Activated gamma-delta T cell treated with anti-CD3 and anti-CD28 coated beads, Interleukin-2, amount 50 U/mL, for 16 hours (primary cell): ENCODE data around the gene YAE1.

Experiments
- DNase-seq: peaks from one replicate; pipeline ENCODE4 v3.0.0-alpha.2; 2020; ENCODE audit warnings: low read depth

The YAE1 gene

DNA sequence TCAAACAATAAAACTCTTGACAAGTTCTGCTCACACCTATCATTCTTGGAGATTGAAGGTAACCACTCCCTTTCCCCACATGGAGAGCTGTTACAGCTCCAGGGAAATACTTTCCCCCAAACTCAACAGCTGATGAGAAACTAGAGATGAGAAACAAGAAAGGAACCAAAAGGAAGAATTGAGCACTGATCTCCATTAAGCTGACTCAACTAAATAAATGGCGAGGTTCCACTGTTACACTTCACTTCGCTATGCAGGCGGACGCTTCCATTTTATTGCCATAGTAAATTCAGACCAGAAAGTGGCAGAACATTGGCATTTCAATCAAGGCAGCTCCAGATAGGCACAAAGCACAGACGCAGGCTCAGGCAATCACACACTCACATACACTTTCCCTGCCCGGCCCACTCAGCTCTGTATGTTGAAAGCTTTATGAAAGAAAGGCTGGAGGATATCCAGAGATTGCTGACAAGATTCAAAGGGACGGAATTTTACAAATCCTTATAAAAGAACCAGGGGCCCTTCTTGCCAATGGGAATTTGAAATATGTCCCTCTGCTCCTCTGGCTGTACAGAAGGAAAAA, 11.5 kb upstream of the YAE1 start:
- no peak for DNase-seq

DNA sequence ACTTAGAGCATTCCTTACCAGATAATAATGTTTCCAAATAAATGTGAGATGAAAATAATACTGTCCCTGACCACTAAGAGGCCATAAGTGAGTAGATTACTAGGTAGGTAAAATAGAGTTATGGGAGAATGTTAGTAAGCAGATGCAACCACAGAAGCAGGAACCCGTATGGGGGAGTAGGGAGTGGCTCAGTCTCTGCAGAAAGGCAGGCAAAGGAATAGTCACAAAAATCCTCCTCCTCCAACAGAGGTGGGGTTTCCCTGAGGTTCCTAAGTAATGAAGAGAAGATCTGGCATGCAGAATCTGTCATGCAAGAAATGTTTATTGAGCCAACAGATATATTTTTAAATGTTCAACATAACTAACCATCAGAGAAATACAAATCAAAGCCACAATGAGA, 9.0 kb upstream of the YAE1 start:
- no peak for DNase-seq

DNA sequence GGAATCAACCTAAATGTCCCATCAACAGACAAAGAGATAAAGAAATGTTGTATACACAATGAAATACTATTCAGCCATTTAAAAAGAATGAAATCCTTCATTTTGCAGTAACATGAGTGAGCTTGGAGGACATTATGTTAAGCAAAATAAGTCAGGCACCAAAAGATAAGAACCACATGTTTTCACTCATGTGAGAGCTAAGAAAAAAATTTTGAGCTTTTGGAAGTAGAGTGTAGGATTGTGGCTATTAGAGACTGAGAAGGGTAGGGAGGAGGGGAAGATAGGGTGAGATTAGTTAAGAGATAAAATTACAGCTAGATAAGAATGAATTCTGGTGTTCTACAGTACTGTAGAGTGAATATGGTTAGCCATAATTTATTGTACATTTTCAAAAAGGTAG, 8.3 kb upstream of the YAE1 start:
- no peak for DNase-seq

DNA sequence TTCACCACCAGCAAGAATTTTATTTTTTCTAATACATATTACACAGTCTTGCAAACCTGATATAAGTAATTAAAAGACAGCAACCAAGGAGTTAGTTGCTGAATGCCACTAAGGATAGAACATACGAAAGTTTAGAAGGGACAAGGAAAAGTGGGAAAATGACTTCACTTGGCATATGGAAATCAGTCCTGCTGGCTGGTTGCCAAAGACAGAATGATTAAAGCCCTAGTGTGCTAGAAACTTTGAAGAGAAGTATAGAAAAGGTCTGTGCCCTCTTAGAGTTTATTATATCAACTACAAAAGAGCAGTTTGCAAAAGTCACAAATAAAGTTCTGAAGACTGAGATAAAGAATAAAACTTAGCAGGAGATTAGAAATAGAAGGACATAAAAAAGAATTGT, 5.8 kb upstream of the YAE1 start:
- DNase-seq = no peak

DNA sequence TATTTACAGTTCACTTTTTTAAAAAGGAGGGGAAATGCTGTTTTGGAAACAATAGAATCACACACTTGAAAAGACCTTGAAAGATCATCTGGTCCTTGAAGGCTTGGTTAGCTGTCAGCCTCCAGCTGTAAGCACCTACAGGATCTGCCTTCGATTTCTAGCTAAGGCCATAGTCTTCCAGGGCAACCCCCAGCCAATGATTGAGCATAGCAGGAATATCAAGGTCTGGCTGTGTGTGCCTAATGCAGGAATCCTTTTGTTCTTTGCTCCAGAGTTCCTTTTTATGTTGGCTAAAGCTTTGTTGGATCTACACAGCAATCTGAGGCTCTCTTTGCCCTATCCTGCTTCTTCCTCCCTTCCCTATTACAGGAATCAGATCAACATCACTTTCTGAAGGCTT, 5.2 kb upstream of the YAE1 start:
- no peak for DNase-seq

DNA sequence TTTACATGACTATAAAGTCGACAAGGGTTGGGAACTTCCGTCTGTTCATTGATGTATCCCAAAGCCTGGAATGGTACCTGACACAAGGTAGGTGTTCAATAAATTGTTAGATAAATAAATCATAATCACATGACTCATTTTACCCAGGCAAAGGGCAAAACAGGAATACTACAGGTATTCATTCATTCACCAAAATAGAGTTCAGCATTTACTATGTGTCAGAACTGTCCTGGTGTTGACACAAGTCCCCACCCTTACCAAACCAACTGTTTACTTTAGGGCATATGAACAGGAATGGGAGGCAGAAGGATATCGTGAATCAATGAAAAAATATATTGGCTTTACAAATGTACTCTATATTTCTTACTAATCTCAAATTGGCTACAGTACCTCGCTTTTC, 666 bp upstream of the YAE1 start:
- DNase-seq = no peak

DNA sequence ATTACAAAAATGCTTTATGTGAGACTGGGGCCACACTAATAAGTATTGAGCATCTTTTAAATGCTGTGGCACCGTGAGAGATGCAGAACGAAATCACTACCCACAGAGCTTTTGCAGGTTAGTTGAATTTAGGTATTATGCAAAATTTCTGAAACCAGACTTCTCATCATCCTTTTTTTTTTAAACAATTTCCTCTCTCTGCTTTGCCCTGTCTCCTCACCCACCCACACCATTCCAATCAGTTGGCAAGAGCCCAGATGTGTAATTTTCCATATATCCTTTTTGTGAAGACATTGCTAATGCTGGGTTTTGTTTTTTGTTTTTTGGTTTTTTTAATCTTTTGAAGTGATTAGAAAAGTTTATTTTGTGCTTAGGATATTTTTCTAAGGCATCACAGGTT, 1.1 kb downstream of the YAE1 start:
- no peak for DNase-seq

DNA sequence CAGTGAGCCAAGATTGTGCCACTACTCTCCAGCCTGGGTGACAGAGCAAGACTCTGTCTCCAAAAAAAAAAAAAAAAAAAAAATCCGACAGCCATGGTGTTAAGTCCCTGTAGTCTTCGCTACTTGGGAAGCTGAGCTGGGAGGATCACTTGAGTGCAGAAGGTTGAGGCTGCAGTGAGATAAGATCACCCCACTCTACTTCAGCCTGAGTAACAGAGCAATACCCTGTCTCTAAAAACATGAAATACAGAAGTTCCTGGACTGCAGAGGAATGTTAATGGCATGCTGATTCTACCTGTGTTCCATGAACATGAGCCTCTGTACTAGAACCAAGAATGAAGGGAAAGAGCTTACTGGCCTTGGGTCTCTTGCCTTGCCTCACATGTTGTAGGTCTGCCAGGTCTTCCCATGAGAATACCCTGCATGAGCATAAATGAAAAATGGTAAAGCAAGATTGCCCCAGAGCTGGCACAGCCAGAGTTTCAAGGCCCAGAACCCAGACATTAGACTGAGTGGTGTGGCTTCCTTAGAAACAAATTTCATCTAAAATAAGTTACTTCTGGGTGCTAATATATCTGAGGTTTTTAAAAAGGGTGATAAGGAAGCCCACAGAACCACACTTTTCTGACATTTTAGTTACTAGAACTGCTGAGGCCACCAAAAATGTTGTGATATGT, 8.6 kb downstream of the YAE1 start:
- DNase-seq = no peak

DNA sequence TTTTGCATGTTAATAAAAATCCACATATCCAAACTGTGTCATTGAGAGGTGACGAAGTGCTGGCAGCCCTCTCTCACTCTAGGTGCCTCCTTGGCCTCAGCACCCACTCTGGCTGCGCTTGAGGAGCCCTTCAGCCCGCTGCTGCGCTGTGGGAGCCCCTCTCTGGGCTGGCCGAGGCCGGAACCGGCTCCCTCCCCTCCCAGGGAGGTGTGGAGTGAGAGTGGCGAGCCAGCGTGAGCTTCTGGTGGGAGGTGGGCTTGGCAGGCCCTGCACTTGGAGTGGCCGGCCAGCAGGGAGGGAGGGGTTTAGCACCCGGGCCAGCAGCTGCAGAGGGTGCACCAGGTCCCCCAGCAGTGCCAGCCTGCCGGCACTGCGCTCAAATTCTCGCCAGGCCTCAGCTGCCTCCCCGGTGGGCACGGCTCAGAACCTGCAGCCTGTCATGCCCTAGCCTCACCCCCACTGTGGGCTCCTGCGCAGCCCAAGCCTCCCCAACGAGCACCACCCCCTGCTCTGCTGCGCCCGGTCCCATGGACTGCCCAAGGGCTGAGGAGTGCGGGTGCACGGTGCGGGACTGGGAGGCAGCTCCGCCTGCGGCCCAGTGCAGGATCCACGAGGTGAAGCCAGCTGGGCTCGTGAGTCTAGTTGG, 11.1 kb downstream of the YAE1 start:
- DNase-seq = no peak

DNA sequence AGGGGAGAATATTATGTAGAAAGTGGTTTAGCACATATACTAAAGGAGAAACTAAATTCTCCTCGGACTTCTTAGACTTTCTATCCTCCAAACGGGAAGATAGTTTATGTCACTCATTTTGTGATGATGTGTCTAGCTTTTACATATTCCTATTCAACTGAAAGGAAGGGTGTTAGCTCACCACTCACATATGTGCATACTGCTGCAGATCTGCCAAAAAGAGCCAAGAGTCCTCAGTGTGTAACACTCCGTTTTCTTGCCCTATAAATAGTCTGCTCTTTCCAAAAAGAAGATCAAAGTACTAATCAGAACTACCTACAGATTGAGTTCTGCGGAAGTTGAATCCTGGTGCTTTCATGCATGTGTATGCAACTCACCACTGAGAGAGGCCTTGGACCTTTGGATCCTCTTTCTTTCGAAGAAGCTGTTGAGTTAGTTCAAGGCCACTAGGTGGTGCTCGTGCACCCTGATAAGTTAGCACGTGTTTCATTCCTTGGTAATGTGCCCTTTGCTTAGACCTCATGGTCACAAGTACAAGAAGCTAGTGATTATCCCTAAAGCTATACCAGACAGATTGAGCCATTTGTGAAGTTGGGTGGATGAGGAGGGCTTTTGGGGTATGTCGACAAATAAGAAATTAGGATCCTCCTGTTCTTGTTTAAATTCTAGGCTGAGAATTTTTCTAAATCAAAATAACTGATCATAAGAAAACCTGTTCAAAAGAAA, 14.1 kb downstream of the YAE1 start:
- DNase-seq = peak; percentile 62

DNA sequence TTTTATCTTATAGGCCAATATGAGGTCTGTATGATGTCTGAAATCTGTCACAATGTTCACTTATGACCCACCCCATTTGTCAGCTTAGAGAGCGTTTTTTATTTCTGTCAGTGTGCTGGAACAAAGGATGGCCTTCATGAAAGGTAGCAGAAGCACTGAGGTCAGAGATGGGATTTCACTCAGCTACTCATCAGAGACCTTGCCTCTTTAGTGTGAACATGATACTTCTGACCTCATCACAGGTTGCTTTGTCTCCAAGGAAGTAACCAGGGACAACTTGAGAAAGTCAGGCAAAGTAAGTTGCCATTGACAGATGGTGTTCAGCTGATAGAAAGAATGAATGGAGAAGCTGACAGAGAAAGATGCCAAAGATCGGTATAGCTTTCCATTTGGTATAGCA, 16.3 kb downstream of the YAE1 start:
- DNase-seq = no peak

DNA sequence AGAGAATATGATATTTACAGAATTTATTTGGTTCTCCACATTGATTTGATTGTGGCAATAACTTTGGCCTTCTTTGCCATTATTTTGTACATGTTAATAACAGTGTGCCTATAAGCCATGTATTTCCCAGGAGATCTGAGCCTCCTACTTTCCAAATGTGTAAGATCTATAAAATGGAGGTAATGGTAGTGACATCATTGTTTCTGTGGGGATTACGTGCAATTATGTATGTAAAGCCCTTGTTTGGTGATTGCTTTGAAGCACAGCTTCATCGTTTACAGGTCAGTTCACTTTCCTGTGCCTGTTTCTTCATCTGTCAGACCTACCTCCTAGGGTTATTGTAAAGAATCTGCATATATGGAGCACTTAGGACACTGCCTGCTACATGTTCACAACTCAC, 17.3 kb downstream of the YAE1 start:
- no peak for DNase-seq

DNA sequence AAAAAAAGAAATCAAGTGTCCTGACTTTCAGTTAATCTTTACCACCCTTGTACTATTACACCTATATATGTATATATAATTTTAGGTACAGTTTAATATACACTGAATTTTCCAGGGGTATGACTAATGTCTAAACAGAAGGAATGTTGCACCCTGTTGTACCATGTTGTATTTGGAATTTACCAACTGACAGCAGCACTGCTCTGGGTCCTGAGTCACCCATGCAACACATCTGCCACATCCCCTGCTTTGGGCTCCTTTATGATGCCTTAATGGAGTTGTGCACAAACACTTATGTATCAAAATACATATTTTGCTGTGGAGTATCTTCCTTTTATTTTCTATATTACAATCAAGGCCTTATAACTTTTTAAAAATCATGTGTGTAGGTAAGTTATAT, 21.2 kb downstream of the YAE1 start:
- no peak for DNase-seq

DNA sequence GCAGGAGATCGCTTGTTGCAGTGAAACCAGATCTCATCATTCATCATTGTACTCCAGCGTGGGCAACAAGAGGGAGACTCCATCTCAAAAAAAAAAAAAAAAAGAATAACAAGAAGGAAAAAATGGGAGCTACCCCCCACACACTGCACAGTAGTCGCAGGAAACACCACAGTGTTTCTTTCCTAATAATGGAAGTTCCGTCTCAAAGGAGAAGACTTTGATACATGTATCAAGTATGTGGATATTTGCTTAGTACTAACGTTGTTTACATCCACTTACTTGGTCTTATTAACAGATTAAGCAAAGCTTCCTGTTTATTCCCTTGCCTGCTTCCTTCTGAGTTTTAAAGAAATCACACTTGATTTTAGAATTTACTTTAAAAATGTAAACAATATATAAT, 22.2 kb downstream of the YAE1 start:
- DNase-seq = no peak

DNA sequence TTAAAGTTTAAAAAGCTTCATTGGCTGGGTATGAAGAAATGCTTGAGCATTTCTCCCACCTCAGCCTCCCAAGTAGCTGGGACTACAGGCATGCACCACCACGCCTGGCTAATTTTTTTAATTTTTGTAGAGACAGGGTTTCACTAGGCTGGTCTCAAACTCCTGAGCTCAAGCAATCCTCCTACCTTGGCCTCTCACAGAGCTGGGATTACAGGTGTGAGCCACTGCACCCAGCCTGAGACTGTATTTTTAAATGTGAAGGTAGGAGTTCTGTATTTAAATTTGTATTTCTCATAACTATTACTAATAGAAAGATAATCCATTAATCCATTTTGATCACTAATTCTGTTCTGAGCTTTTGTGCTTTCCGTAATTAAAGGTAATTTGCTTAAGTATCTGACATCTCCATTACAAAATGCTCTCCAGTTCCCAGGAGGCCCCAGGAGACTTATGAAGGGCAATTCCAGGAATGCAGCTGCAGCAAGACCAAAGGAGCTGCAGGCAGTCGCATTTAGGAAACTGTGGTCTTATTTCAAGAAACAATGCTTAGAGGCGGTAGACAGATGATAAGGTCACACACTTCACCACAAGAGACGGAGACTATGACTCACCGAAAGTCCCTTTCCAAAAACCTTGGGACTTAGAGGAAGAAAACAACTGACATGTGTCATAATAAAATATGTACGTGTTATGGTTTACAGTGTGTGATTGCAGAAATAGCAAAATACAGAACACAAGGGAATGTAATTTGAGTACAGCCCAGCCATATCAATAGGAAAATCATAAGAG, 23.3 kb downstream of the YAE1 start:
- DNase-seq = peak; percentile 46

DNA sequence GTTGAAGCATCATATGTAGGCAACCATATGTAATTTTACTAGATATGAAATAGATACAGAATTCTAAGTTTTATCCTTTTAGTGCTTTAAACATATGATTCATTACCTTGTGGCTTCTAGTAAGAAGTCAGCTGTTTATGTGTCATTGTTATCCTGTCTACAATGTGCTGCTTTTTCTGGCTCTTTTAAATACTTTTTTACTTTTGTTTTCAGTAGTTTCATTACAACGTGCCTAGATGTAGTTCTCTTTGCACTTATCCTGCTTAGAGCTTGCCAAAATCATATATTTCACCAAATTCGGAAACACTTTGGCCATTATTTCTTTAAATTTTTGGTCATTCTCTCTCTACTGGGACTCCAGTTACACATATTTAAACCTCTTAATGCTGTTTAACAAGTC, 26.4 kb downstream of the YAE1 start:
- DNase-seq = no peak

DNA sequence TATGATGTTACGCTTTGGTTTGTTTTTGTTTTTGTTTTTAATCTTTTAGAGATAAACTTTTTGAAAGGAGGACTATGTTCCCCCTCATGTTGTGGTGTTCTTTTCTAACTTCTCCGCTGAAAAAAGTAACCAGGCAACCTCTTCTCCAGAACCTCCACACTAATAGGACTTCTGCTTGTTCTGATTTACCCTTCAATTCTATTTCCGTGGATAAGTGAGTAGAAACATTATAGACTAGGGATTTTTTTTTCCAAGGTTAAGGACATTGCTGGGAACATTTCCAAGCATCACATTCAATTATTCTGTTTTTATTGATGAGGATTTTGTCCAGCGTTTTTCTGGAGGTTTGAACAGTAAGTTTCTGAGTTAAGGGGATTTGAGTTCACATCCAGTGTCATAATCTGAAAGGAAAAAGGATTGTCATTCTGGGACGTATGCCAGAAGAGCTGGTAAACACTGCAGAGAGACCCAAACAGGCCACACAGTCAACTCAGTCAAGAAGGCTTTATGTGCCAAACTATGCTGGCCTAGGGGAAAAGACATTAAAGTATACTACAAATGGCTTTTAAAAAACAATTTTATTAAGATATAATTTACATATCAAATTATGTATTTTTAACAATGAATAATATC, 28.9 kb downstream of the YAE1 start:
- no peak for DNase-seq

DNA sequence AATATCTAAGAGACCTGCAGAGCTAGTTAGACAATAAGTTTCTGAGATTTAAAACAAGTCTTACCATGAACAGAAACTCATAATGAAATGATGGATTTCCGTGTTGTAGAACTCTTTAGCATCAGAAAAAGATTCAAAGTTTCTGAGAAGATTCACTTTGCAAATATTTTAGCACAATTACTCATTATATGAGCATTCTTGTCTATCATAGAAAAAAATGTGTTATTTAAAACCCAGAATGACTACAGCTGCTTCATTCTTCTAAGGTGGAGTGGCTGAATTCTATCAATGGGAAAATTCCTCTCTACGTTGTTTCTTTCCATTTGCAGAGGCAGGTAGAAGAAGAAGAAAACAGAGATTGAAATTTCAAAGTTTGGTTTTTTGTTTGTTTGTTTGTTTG, 36.1 kb downstream of the YAE1 start:
- no peak for DNase-seq

DNA sequence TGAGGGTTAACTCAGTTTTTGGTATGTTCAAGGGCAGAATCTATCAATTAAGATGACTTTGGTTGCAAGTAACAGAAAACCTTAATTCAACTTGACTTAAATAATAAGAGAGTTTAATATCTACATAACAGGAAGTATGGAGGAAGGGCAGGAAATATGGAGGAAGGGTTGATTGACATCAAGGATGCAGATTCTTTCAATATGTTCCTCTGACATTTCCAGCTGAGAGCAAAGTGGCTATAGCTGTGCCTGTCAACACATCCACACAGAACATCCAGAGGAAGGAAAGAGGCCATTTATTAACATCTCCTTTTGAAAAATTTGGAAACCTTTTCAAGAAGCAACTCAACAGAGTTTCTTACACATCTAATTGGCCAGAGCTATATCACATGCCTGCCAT, 37.7 kb downstream of the YAE1 start:
- no peak for DNase-seq

DNA sequence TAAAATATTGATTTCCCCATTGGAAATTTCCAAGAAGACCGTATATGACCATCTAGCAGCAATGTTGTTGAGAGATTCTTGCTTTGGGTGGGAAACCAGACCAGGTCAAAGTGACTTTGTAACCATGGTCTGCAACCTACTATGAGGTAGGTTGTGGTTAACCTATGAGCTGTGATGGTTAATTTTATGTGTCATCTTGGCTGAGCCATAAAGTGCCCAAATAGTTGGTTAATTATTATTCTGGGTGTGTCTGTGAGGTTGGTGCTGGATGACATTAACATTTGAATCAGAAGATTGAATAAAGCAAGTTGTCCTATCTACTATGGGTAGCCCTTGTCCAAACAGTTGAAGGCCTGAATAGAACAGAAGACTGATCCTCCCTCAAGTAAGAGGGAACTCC, 38.9 kb downstream of the YAE1 start:
- DNase-seq = no peak

DNA sequence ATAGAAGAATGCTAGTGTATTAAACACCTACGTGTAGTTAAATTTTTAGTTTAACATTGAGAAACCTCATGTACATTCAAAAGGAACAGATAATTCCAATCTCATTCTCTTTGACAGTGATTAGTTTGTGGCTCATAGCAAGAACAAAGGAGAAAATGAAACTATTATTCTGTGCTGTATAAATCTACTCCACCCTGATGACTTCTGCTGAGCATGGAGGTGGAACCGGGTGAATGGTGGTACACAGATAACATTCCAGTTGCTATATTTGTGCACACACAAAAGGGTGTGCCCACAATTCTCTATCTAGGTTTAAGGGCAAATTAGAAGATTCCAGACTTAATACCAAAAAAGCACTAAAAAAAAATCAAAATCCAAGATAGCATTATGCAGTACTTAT, 40.1 kb downstream of the YAE1 start:
- DNase-seq = no peak

DNA sequence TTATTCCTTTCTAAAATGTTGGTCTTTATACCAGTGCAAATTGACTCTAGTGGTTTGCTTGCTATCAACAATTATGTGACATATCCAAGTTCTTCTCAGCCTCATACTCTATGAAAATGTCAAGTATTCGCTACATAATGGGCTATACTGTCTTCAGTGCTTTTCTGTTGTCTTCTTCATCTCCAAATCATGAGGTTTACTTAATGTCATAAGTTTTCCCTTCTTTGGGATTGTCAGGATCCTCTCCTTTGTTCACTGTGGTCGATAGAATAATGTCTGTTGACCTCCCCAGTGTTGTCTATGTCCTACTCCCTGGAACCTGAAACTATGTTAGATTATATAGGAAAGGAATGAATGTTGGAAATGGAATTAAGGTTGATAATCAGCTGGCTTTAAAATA, 40.7 kb downstream of the YAE1 start:
- DNase-seq = no peak
